CD4-positive, CD25-positive, alpha-beta regulatory T cell (primary cell): ENCODE data around the gene TPMT. TPM values are rescaled to one million over a fixed set of nuclear protein-coding genes. Genes with fewer than 3 reads are reported as not detected.

Source experiments
- ATAC-seq, 2 donors: fragments of 150-1000 bp; cut with Tn5 transposase; one replicate each; pipeline ENCODE4 v1.10.0; 2021; ENCODE audit warnings: low read depth in 2 of 2, moderate number of reproducible peaks in 2 of 2, moderate library complexity in 1 of 2
- DNase-seq, 3 donors: peaks; one replicate each; pipeline versions ENCODE4 v3.0.0 to v3.0.0-alpha.2; 2012 to 2022; ENCODE audit warnings: mixed read lengths in 1 of 3
- H3K27ac ChIP-seq: one replicate; pipeline ENCODE4 v1.7.0; 2013; ENCODE audit warnings: mild to moderate bottlenecking, low read length; ENCODE audit not compliant: insufficient read depth, poor library complexity, severe bottlenecking
- H3K27me3 ChIP-seq: one replicate; pipeline ENCODE4 v1.7.0; 2013; ENCODE audit warnings: low read length; ENCODE audit not compliant: control insufficient read depth, insufficient read depth
- H3K36me3 ChIP-seq: one replicate; pipeline ENCODE4 v1.7.0; 2013; ENCODE audit warnings: mild to moderate bottlenecking, low read length, moderate library complexity; ENCODE audit not compliant: control insufficient read depth, insufficient read depth
- H3K4me1 ChIP-seq: 2 replicates; pipeline ENCODE4 v1.7.0; 2013; ENCODE audit warnings: mild to moderate bottlenecking, low read length; ENCODE audit not compliant: insufficient read depth, control insufficient read depth, poor library complexity, severe bottlenecking
- H3K4me3 ChIP-seq: one replicate; pipeline ENCODE4 v1.7.0; 2013; ENCODE audit warnings: low read depth, mild to moderate bottlenecking, low read length, moderate library complexity
- H3K9me3 ChIP-seq, 2 experiments: 1 replicate in 1 of 2; 2 replicates in 1 of 2; pipeline ENCODE4 v1.7.0; 2013; ENCODE audit warnings: low read length in 2 of 2, mild to moderate bottlenecking in 1 of 2, moderate library complexity in 1 of 2; ENCODE audit not compliant: control insufficient read depth in 2 of 2
- H3K27ac Mint-ChIP-seq, 3 donors: one replicate each; pipeline ENCODE4 v1.8.0; 2020 to 2022; ENCODE audit warnings: mild to moderate bottlenecking in 3 of 3, mixed read lengths in 3 of 3, moderate library complexity in 2 of 3
- H3K27me3 Mint-ChIP-seq: one replicate; pipeline ENCODE4 v1.8.0; 2022; ENCODE audit warnings: mild to moderate bottlenecking, mixed read lengths
- H3K36me3 Mint-ChIP-seq: one replicate; pipeline ENCODE4 v1.8.0; 2020; ENCODE audit warnings: mixed read lengths
- H3K4me1 Mint-ChIP-seq, 4 donors: one replicate each; pipeline ENCODE4 v1.8.0; 2020 to 2022; ENCODE audit warnings: mixed read lengths in 4 of 4, mild to moderate bottlenecking in 1 of 4
- H3K4me3 Mint-ChIP-seq, 4 donors: one replicate each; pipeline ENCODE4 v1.8.0; 2020 to 2022; ENCODE audit warnings: mild to moderate bottlenecking in 4 of 4, mixed read lengths in 4 of 4, moderate library complexity in 3 of 4
- H3K9me3 Mint-ChIP-seq, 7 donors: one replicate each; pipeline ENCODE4 v1.8.0; 2020 to 2022; ENCODE audit warnings: mixed read lengths in 7 of 7, mild to moderate bottlenecking in 3 of 7, moderate library complexity in 2 of 7
- polyA plus RNA-seq, 4 donors: library from polyadenylated mRNA; unstranded; fragments of 300-500 nt; fragmentation: Illumina TruSeq; gene quantifications; one replicate each; pipeline ENCODE4 v1.2.3, GENCODE V29; 2021
- total RNA-seq: library from RNA; stranded (reverse); gene quantifications from one replicate; pipeline ENCODE4 v1.2.3, GENCODE V29; 2022

The TPMT gene
- total and polyA plus RNA-seq, 5 donors from 2014 or later, result 8.3 to 19.4 (median 14.8) TPM

- H3K27ac ChIP-seq, result no peak overlapping the region
- H3K4me1 ChIP-seq, result no peaks in the 10 kb centered on the region
- DNase-seq, result no peak
- Mint-ChIP-seq H3K36me3 (no peaks in the 10 kb centered on the region), H3K4me1 (no peaks in the 10 kb centered on the region), H3K27ac (no peak overlapping the region), H3K4me3 (no peak overlapping the region), H3K27me3 (peaks cover 15% of the 10 kb centered on the region), H3K9me3 (peaks cover 0 to 14% (median 7%) of the 10 kb centered on the region in 7 donors)
- no peak overlapping the region for H3K4me3 ChIP-seq
- H3K36me3 ChIP-seq, result no peaks in the 10 kb centered on the region
- H3K27me3 ChIP-seq, result peaks cover 2% of the 10 kb centered on the region
- ATAC-seq, result no peak
- H3K9me3 ChIP-seq, result peaks cover 6% of the 10 kb centered on the region in 2 experiments
Observed at GRCh38 chr6:18110162-18110561, 44.7 kb downstream of the TPMT start.

GRCh38 chr6:18107061-18107460 is 47.8 kb downstream of the TPMT start:
- Histone ChIP-seq H3K27ac (no peak overlapping the region), H3K36me3 (no peaks in the 10 kb centered on the region), H3K4me1 (no peaks in the 10 kb centered on the region), H3K4me3 (no peak overlapping the region), H3K27me3 (no peaks in the 10 kb centered on the region), H3K9me3 (peaks cover 6% of the 10 kb centered on the region in 2 experiments)
- H3K4me3 Mint-ChIP-seq, result no peak overlapping the region
- H3K36me3 Mint-ChIP-seq, result no peaks in the 10 kb centered on the region
- H3K27me3 Mint-ChIP-seq, result peaks cover 20% of the 10 kb centered on the region
- no peaks in the 10 kb centered on the region for H3K4me1 Mint-ChIP-seq
- H3K9me3 Mint-ChIP-seq, result peaks cover 0 to 14% (median 7%) of the 10 kb centered on the region in 7 donors
- DNase-seq (no peak), ATAC-seq (no peak)
- no peak overlapping the region for H3K27ac Mint-ChIP-seq

DNA sequence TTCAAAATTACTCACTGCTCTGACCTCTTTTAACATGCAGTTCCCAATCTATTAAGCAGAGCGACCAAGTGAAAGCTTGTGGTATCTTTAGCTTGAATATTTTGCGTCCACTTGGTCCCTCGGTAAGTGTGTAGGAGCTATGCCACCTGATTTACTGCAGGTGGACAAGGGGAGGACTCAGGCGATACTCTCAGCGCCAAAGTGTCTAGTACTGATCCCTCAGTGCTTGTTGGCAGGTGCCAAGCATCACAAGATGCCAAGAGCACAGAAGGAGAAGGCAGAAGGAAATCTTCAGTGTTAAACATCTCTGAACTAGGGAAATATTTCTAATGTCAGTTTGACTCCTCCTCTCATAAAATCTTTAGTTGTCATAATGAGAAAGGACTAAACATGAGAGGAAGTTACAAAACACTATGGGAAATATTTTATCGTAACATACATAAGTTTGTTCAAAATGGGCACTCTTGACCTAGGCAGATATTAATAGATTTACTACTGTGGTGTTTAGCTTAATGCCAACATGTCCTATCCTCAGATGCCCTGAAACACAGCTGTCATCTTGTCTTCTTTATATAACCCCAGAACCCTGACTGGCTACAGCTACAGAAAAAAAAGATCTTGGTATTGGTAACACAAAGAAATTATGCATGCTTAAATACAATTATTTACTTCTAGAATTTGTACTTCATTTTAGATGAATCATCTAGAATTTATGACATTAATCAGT is 51.9 kb downstream of the TPMT start:
- DNase-seq (no peak), ATAC-seq (no peak)
- Mint-ChIP-seq H3K9me3 (peaks cover 0 to 14% (median 7%) of the 10 kb centered on the region in 7 donors), H3K4me3 (no peak overlapping the region), H3K36me3 (no peaks in the 10 kb centered on the region), H3K4me1 (no peaks in the 10 kb centered on the region), H3K27me3 (peaks cover 15% of the 10 kb centered on the region), H3K27ac (no peak overlapping the region)
- no peaks in the 10 kb centered on the region for H3K4me1 ChIP-seq
- H3K27ac ChIP-seq, result no peak overlapping the region
- H3K36me3 ChIP-seq, result no peaks in the 10 kb centered on the region
- no peaks in the 10 kb centered on the region for H3K27me3 ChIP-seq
- peaks cover 6% of the 10 kb centered on the region in 2 experiments for H3K9me3 ChIP-seq
- no peak overlapping the region for H3K4me3 ChIP-seq

DNA sequence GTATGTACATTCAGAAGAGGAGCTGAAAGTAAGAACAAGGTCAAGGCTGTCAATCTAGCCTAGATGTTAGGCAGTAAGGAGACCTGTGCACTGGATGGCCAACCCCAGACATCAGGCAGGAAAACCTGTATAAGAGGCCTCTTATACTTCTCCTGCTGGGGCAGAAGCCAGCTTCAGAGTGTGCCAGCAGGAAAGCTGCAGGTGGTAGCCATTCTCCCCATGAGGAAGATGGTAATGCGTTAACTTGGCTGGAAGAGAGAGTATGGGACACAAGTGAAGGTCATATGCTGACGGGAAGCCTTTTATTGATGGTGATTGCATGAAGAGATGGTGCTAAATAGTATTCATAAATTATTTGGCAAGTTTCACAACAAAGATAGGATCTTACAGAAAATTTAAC is 53.0 kb downstream of the TPMT start:
- Histone ChIP-seq H3K27ac (no peak overlapping the region), H3K4me1 (no peaks in the 10 kb centered on the region), H3K36me3 (no peaks in the 10 kb centered on the region), H3K9me3 (peaks cover 0 to 3% of the 10 kb centered on the region in 2 experiments), H3K27me3 (no peaks in the 10 kb centered on the region), H3K4me3 (no peak overlapping the region)
- Mint-ChIP-seq H3K9me3 (peaks cover 0 to 9% (median 6%) of the 10 kb centered on the region in 7 donors), H3K4me3 (no peak overlapping the region), H3K27me3 (peaks cover 15% of the 10 kb centered on the region), H3K4me1 (no peaks in the 10 kb centered on the region), H3K27ac (no peak overlapping the region), H3K36me3 (no peaks in the 10 kb centered on the region)
- DNase-seq (no peak), ATAC-seq (no peak)

GRCh38 chr6:18101271-18101670 is 53.6 kb downstream of the TPMT start:
- no peak overlapping the region for H3K4me3 Mint-ChIP-seq
- Histone ChIP-seq H3K4me3 (no peak overlapping the region), H3K9me3 (peaks cover 0 to 3% of the 10 kb centered on the region in 2 experiments), H3K27ac (no peak overlapping the region), H3K36me3 (no peaks in the 10 kb centered on the region), H3K4me1 (no peaks in the 10 kb centered on the region), H3K27me3 (no peaks in the 10 kb centered on the region)
- peaks cover 15% of the 10 kb centered on the region for H3K27me3 Mint-ChIP-seq
- ATAC-seq (no peak), DNase-seq (no peak)
- no peak overlapping the region for H3K27ac Mint-ChIP-seq
- no peaks in the 10 kb centered on the region for H3K36me3 Mint-ChIP-seq
- H3K4me1 Mint-ChIP-seq, result no peaks in the 10 kb centered on the region
- peaks cover 0 to 9% (median 5%) of the 10 kb centered on the region in 7 donors for H3K9me3 Mint-ChIP-seq

DNA sequence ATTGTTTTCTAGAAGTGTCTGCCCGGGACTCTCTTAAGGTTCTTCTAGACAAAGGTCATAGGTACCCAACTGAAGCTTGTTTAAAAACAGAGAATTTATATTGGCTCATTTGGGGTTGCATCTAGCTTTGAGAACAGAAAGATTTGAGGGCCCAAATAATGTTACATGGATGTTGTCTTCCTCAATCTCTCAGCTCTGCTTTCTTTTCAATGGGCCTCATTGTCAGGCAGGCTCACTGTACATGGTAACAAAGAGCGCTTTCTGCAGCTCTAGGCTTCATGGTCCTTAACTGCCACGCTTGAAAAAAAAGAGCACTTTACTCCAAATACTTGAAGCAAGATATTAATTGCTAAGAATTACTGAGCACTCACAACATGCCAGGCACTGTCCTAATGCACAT is 54.6 kb downstream of the TPMT start:
- Histone ChIP-seq H3K27me3 (no peaks in the 10 kb centered on the region), H3K27ac (no peak overlapping the region), H3K4me1 (no peaks in the 10 kb centered on the region), H3K4me3 (no peak overlapping the region), H3K9me3 (no peaks in the 10 kb centered on the region), H3K36me3 (no peaks in the 10 kb centered on the region)
- no peak overlapping the region for H3K27ac Mint-ChIP-seq
- H3K4me1 Mint-ChIP-seq, result no peaks in the 10 kb centered on the region
- no peaks in the 10 kb centered on the region for H3K36me3 Mint-ChIP-seq
- no peak for DNase-seq
- peaks cover 9% of the 10 kb centered on the region for H3K27me3 Mint-ChIP-seq
- H3K4me3 Mint-ChIP-seq, result no peak overlapping the region
- H3K9me3 Mint-ChIP-seq, result peaks cover 0 to 5% (median 0%) of the 10 kb centered on the region in 7 donors
- no peak for ATAC-seq

DNA sequence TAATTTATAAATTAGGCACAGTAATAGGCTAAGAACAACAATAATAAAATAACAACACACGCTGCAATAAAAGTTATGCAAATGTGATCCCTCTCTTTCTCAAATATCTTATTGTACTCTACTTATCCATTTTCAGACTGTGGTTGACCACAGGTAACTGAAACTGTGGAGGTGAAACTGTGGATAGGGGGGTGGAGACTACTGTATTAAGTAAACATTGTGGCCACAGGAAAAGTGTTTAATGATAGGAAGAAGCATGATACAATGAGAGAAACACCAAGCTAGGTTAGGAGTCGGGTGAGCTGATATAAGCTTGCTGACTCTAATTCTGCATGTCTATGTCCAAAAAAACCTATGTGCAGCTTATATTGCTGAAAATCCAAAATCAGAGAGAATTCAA is 55.4 kb downstream of the TPMT start:
- DNase-seq (no peak), ATAC-seq (no peak)
- no peak overlapping the region for H3K27ac ChIP-seq
- H3K4me1 ChIP-seq, result no peaks in the 10 kb centered on the region
- Mint-ChIP-seq H3K27me3 (peaks cover 6% of the 10 kb centered on the region), H3K27ac (no peak overlapping the region), H3K9me3 (peaks cover 0 to 5% (median 0%) of the 10 kb centered on the region in 7 donors), H3K4me3 (no peak overlapping the region), H3K36me3 (no peaks in the 10 kb centered on the region), H3K4me1 (no peaks in the 10 kb centered on the region)
- H3K36me3 ChIP-seq, result no peaks in the 10 kb centered on the region
- no peak overlapping the region for H3K4me3 ChIP-seq
- H3K9me3 ChIP-seq, result no peaks in the 10 kb centered on the region
- H3K27me3 ChIP-seq, result no peaks in the 10 kb centered on the region

DNA sequence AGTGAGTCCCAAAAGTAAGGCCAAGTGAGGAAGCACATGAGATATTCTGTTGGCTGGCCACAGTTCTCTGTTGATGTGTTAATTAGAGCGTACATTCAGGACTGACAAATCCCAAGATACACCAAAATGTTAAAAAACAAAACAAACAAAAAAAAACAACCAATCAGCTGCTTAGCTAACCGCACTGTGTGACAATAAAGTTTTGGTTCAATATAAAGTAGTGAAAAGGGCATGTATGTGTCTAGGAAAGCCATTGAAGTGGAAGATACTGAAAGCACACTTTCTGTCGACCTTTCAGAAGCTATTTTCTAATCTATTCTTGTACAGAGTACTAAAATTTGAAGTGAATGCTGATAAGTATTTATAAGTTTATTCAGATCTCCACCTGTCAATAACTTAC is 58.5 kb downstream of the TPMT start:
- DNase-seq (no peak), ATAC-seq (no peak)
- Histone ChIP-seq H3K4me1 (no peaks in the 10 kb centered on the region), H3K9me3 (no peaks in the 10 kb centered on the region), H3K4me3 (no peak overlapping the region), H3K27me3 (no peaks in the 10 kb centered on the region), H3K36me3 (no peaks in the 10 kb centered on the region), H3K27ac (no peak overlapping the region)
- H3K27me3 Mint-ChIP-seq, result no peaks in the 10 kb centered on the region
- no peaks in the 10 kb centered on the region for H3K4me1 Mint-ChIP-seq
- peaks cover 0 to 6% (median 0%) of the 10 kb centered on the region in 7 donors for H3K9me3 Mint-ChIP-seq
- H3K4me3 Mint-ChIP-seq, result no peak overlapping the region
- peaks cover 4% of the 10 kb centered on the region for H3K36me3 Mint-ChIP-seq
- no peak overlapping the region for H3K27ac Mint-ChIP-seq
